ENCODE data around the gene OR51G1. TPM values are rescaled to one million over a fixed set of nuclear protein-coding genes. Genes with fewer than 3 reads are reported as not detected.

OR51G1 gene
- total and polyA plus RNA-seq, 10 of the 15 experiments (the other 5 are each of a cell fraction or from before 2014, with no cell fraction given) = not detected

DNA sequence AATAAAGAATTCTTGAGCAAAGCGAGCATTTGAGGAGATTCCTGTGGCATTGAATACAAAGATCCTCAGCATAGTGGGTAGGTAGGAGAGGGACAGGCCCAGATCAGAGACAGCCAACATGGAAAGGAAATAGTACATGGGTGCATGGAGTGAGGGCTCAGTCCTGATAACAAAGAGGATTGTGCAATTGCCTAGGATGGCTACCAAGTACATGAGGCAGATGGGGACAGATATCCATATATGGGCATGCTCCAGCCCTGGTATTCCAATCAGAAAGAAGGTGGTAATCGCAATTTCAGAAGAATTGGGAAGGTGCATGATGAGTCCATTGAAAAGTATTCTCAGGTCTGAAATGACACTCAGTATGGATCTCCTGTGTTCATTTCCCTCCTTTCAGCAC, 33.9 kb downstream of the OR51G1 start:
- Histone ChIP-seq H3K9me3 (replicated peaks; ENCODE audit: control insufficient read depth, insufficient read depth, low read length) (no peaks in the 10 kb centered on the region), H3K9ac (ENCODE audit: control insufficient read depth, insufficient read depth, low read length) (no peak overlapping the region), H4K20me1 (ENCODE audit: control insufficient read depth, insufficient read depth) (no peaks in the 10 kb centered on the region), H3K36me3 (ENCODE audit: control insufficient read depth in 2 of 2, insufficient read depth in 2 of 2, low read length in 1 of 2) (no peaks in the 10 kb centered on the region), H3K4me3 (no peak overlapping the region), H3K4me1 (ENCODE audit: control insufficient read depth, insufficient read depth, low read length) (no peaks in the 10 kb centered on the region), H2AFZ (ENCODE audit: control insufficient read depth, low read depth, low read length) (no peak overlapping the region), H3K79me2 (ENCODE audit: control insufficient read depth, insufficient read depth, low read length) (no peaks in the 10 kb centered on the region), H3K4me2 (ENCODE audit: control insufficient read depth, insufficient read depth) (no peak overlapping the region), H3K27me3 (replicated peaks in 1 of 2; ENCODE audit: control insufficient read depth in 2 of 2, insufficient read depth in 2 of 2, low read length in 1 of 2) (no peaks in the 10 kb centered on the region), H3K27ac (ENCODE audit: control insufficient read depth, insufficient read depth) (no peak overlapping the region)
- FAIRE-seq = no peak
- intact Hi-C loops (cut with micrococcal nuclease; ENCODE audit: unreplicated experiment) = no loop called here
- no peak for DNase-seq (ENCODE audit: low read depth, low spot score)
- RAD21 ChIA-PET (ENCODE audit: unreplicated experiment) = no interaction called here
- POLR2A ChIA-PET = no interaction called here
- ATAC-seq = no peak
- in situ Hi-C loops (cut with MboI) = no loop called here
- WGBS (ENCODE audit: insufficient coverage, insufficient replicate concordance, low lambda C conversion rate, missing lambda C conversion rate) = 37% methylated on average over 2 of the region's 2 CpGs
- no TSS peak for BruUV-seq (replicated peaks)
- CTCF ChIA-PET = no interaction called here
- SMC1A ChIA-PET (ENCODE audit: uncharacterized antibody, unreplicated experiment) = no interaction called here
- TF ChIP-seq SUZ12 (IDR thresholded peaks at IDR 0.05; ENCODE audit: unreplicated experiment) (no peak), RAD21 (IDR thresholded peaks at IDR 0.05; ENCODE audit: insufficient read depth, low read depth, low read length) (no peak), NFIC (IDR thresholded peaks at IDR 0.05; ENCODE audit: low read depth, low read length) (no peak), ZBTB11 (CRISPR knock-in tag; IDR thresholded peaks at IDR 0.05) (no peak), TCF7 (IDR thresholded peaks at IDR 0.05; ENCODE audit: borderline replicate concordance) (no peak), ZNF592 (IDR thresholded peaks at IDR 0.05) (no peak), E2F8 (IDR thresholded peaks at IDR 0.05; ENCODE audit: low read depth, partially characterized antibody) (no peak), SKIL (IDR thresholded peaks at IDR 0.05; ENCODE audit: low read depth, poor library complexity, severe bottlenecking) (no peak), KLF5 (IDR thresholded peaks at IDR 0.05; ENCODE audit: partially characterized antibody) (no peak)

Data from GM12878 (cell line).